Spinal cord (tissue), 10 donors: Measurements from ENCODE around the gene TTF1. TPM values are rescaled to one million over a fixed set of nuclear protein-coding genes. Genes with fewer than 3 reads are reported as not detected.
"Not testable (repeated sequence)": the region's sequence is repeated elsewhere in the genome, so short reads cannot be mapped to it uniquely, and the experiment has no call there.

Source experiments
- DNase-seq, 6 donors: peaks; one replicate each; pipeline versions ENCODE4 v3.0.0 to v3.0.0-alpha.2; 2013 to 2015; ENCODE audit warnings: low spot score in 6 of 6, low read depth in 4 of 6
- H3K27ac ChIP-seq: one replicate; pipeline ENCODE4 v1.5.1; 2013; ENCODE audit warnings: low read depth, low read length, control low read depth
- H3K27me3 ChIP-seq: one replicate; pipeline ENCODE4 v1.6.1; 2013; ENCODE audit warnings: low read length; ENCODE audit not compliant: control insufficient read depth, insufficient read depth
- H3K36me3 ChIP-seq: one replicate; pipeline ENCODE4 v1.6.1; 2013; ENCODE audit warnings: low read length; ENCODE audit not compliant: control insufficient read depth, insufficient read depth
- H3K4me1 ChIP-seq: one replicate; pipeline ENCODE4 v1.6.1; 2013; ENCODE audit warnings: low read length; ENCODE audit not compliant: control insufficient read depth, insufficient read depth
- H3K4me3 ChIP-seq: one replicate; pipeline ENCODE4 v1.5.1; 2013; ENCODE audit warnings: low read depth, low read length, control low read depth
- H3K9me3 ChIP-seq: one replicate; pipeline ENCODE4 v1.6.1; 2013; ENCODE audit warnings: low read length; ENCODE audit not compliant: control insufficient read depth, insufficient read depth
- WGBS: methylation state at CpG from one replicate; pipeline ENCODE4 v1.1.5; 2013; ENCODE audit warnings: missing lambda C conversion rate; ENCODE audit not compliant: insufficient coverage; 5-methylcytosine and 5-hydroxymethylcytosine counted together
- polyA plus RNA-seq, 2 donors: library from polyadenylated mRNA; unstranded; fragments of 120-200 nt; gene quantifications; one replicate each; pipeline ENCODE4 v1.2.1, GENCODE V29; 2013; ENCODE audit not compliant: insufficient read length in 2 of 2
- total RNA-seq, 2 donors: library from RNA; depleted of rRNA in 1 of 2; stranded (reverse); fragments of 120-200 nt in 1 of 2; fragments of >200 nt in 1 of 2; gene quantifications; one replicate each; pipeline versions ENCODE4 v1.2.3 to v1.2.4, GENCODE V29; 2013 to 2014
- donor health status: healthy.

Gene TTF1
- total and polyA plus RNA-seq, 4 donors = 11.1 to 14.5 (median 12.7) TPM

DNA sequence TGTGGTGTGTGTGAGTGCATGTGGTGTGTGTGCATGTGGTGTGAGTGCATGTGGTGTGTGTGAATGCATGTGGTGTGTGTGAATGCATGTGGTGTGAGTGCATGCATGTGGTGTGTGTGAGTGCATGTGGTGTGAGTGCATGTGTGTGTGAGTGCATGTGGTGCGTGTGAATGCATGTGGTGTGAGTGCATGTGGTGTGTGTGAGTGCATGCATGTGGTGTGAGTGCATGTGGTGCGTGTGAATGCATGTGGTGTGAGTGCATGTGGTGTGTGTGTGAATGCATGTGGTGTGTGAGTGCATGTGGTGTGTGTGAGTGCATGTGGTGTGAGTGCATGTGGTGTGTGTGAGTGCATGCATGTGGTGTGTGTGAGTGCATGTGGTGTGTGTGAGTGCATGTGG lies 28.9 kb downstream of the TTF1 start:
- not testable (repeated sequence) for H3K9me3 ChIP-seq, H3K4me1 ChIP-seq, H3K4me3 ChIP-seq, H3K27ac ChIP-seq, H3K27me3 ChIP-seq, DNase-seq
- 97% methylated on average over 2 of the region's 2 CpGs for WGBS
- H3K36me3 ChIP-seq = peaks cover 45% of the 10 kb centered on the region

GRCh38 chr9:132372177-132373095 lies 34.2 kb downstream of the TTF1 start:
- peak in 1 of 6 donors; percentile 24 for DNase-seq
- no peaks in the 10 kb centered on the region for H3K4me1 ChIP-seq
- H3K4me3 ChIP-seq = no peak overlapping the region
- no peaks in the 10 kb centered on the region for H3K27me3 ChIP-seq
- H3K9me3 ChIP-seq = no peaks in the 10 kb centered on the region
- WGBS = 74% methylated on average over 7 of the region's 14 CpGs
- H3K36me3 ChIP-seq = peaks cover 22% of the 10 kb centered on the region
- H3K27ac ChIP-seq = peak overlapping the region; percentile 8

GRCh38 chr9:132370592-132370991 lies 36.0 kb downstream of the TTF1 start:
- Histone ChIP-seq H3K9me3 (no peaks in the 10 kb centered on the region), H3K27ac (no peak overlapping the region), H3K36me3 (peaks cover 5% of the 10 kb centered on the region), H3K4me1 (no peaks in the 10 kb centered on the region), H3K4me3 (no peak overlapping the region), H3K27me3 (no peaks in the 10 kb centered on the region)
- WGBS = no CpG with 5 or more reads among the region's 4 CpGs
- DNase-seq = no peak

GRCh38 chr9:132369421-132369820 lies 37.2 kb downstream of the TTF1 start:
- no peaks in the 10 kb centered on the region for H3K4me1 ChIP-seq
- no peak for DNase-seq
- H3K27me3 ChIP-seq = no peaks in the 10 kb centered on the region
- WGBS = 100% methylated on average over 1 of the region's 4 CpGs
- no peak overlapping the region for H3K4me3 ChIP-seq
- no peaks in the 10 kb centered on the region for H3K36me3 ChIP-seq
- no peaks in the 10 kb centered on the region for H3K9me3 ChIP-seq
- H3K27ac ChIP-seq = no peak overlapping the region

DNA sequence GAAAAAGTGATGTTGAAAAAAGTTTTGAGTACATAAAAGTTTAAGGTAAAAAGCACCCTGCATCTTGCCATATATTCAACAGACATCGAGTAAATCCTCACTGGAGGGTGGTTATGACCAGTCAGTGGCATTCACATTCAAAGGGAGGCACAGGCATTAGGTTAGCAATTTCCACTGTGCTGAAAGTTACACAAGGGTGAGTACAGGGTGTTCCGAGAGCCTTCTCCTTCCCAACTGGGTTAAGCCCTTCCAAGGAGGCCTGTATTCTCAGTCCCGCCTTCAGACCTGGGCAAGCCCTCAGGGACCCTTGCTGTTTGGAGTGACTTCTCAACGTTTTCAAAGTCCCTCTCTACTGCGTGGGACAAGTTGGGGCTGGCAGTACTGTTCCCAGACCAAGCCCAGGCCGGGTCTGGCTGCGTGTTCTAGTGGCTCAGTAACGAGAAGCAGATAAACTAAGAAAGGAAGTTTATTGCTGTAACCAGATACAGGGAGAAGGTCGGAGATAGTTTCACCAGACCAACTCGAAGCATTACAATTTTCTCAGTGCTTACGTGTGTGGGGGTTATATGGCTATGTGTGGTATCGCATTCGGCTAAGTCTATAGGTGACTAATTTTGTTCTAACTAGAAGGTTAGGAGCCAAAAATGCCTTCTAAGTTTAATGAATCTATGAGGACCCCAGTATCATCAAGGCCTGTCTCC lies 38.9 kb downstream of the TTF1 start:
- no peaks in the 10 kb centered on the region for H3K9me3 ChIP-seq
- no peak overlapping the region for H3K27ac ChIP-seq
- H3K4me3 ChIP-seq = no peak overlapping the region
- H3K27me3 ChIP-seq = no peaks in the 10 kb centered on the region
- DNase-seq = no peak
- H3K36me3 ChIP-seq = no peaks in the 10 kb centered on the region
- WGBS = 68% methylated on average over 11 of the region's 13 CpGs
- no peaks in the 10 kb centered on the region for H3K4me1 ChIP-seq

- DNase-seq = no peak
- WGBS = 100% methylated on average over 4 of the region's 4 CpGs
Observed at GRCh38 chr9:132366481-132366880, 40.2 kb downstream of the TTF1 start.

GRCh38 chr9:132365986-132366385 lies 40.7 kb downstream of the TTF1 start:
- Histone ChIP-seq H3K4me3 (no peak overlapping the region), H3K4me1 (no peaks in the 10 kb centered on the region), H3K9me3 (no peaks in the 10 kb centered on the region), H3K36me3 (no peaks in the 10 kb centered on the region), H3K27me3 (no peaks in the 10 kb centered on the region), H3K27ac (no peak overlapping the region)
- no CpG with 5 or more reads among the region's 3 CpGs for WGBS
- no peak for DNase-seq

More at GRCh38 chr9:132366481-132366880, 40.2 kb downstream of the TTF1 start:
- no peak overlapping the region for H3K4me3 ChIP-seq
- H3K27ac ChIP-seq = no peak overlapping the region
- no peaks in the 10 kb centered on the region for H3K4me1 ChIP-seq
- H3K9me3 ChIP-seq = no peaks in the 10 kb centered on the region
- no peaks in the 10 kb centered on the region for H3K27me3 ChIP-seq
- no peaks in the 10 kb centered on the region for H3K36me3 ChIP-seq

- Histone ChIP-seq H3K36me3 (no peaks in the 10 kb centered on the region), H3K27ac (no peak overlapping the region), H3K9me3 (no peaks in the 10 kb centered on the region), H3K4me1 (no peaks in the 10 kb centered on the region), H3K27me3 (no peaks in the 10 kb centered on the region), H3K4me3 (no peak overlapping the region)
- 96% methylated on average over 3 of the region's 9 CpGs for WGBS
- DNase-seq = no peak
Observed at GRCh38 chr9:132364068-132364467, 42.6 kb downstream of the TTF1 start.

GRCh38 chr9:132357764-132358163 lies 48.9 kb downstream of the TTF1 start:
- no peak for DNase-seq
- Histone ChIP-seq H3K9me3 (no peaks in the 10 kb centered on the region), H3K4me1 (peaks cover 15% of the 10 kb centered on the region), H3K4me3 (no peak overlapping the region), H3K27ac (no peak overlapping the region), H3K36me3 (no peaks in the 10 kb centered on the region), H3K27me3 (no peaks in the 10 kb centered on the region)
- no CpG with 5 or more reads among the region's 7 CpGs for WGBS
